GM20000 (cell line): ENCODE measurements around the gene KIR3DL1.
"Not testable (repeated sequence)": the region's sequence is repeated elsewhere in the genome, so short reads cannot be mapped to it uniquely, and the experiment has no call there.

Experiments used
- DNase-seq: peaks from one replicate; pipeline ENCODE4 v3.0.0; 2012; ENCODE audit warnings: low spot score
- CTCF ChIP-seq: IDR thresholded peaks from 2 replicates; pipeline ENCODE4 v1.5.1; 2012; ENCODE audit warnings: mild to moderate bottlenecking, control low read depth; ENCODE audit errors: extremely low read depth, missing control alignments

KIR3DL1 gene

GRCh38 chr19:54816251-54816650 is at the start of gene KIR3DL1:
KIR3DL1 (plus strand) TSS chr19:54816468.
- DNase-seq, result not testable (repeated sequence)

GRCh38 chr19:54769646-54770045 is 46.6 kb upstream of the KIR3DL1 start, which contains the start of gene KIR2DL1:
KIR2DL1 (plus strand) TSS chr19:54769793; CDS start chr19:54769851, 58 bp downstream.
- not testable (repeated sequence) for DNase-seq

- DNase-seq, result not testable (repeated sequence)
Measured at GRCh38 chr19:54770511-54770910, 45.8 kb upstream of the KIR3DL1 start.

- not testable (repeated sequence) for DNase-seq
Measured at GRCh38 chr19:54771018-54771960, 45.0 kb upstream of the KIR3DL1 start.

GRCh38 chr19:54772666-54773065 is 43.6 kb upstream of the KIR3DL1 start:
- DNase-seq, result not testable (repeated sequence)

GRCh38 chr19:54775095-54775815 is 41.0 kb upstream of the KIR3DL1 start:
- DNase-seq, result not testable (repeated sequence)

GRCh38 chr19:54775830-54776229 is 40.4 kb upstream of the KIR3DL1 start:
- DNase-seq, result not testable (repeated sequence)

GRCh38 chr19:54777851-54778250 is 38.4 kb upstream of the KIR3DL1 start:
- not testable (repeated sequence) for DNase-seq

- not testable (repeated sequence) for DNase-seq
Measured at GRCh38 chr19:54778896-54779295, 37.4 kb upstream of the KIR3DL1 start.

GRCh38 chr19:54782916-54783315 is 33.4 kb upstream of the KIR3DL1 start:
- DNase-seq, result not testable (repeated sequence)

GRCh38 chr19:54786091-54786723 is 30.1 kb upstream of the KIR3DL1 start:
- not testable (repeated sequence) for DNase-seq

GRCh38 chr19:54788154-54788553 is 28.1 kb upstream of the KIR3DL1 start:
- DNase-seq, result not testable (repeated sequence)

GRCh38 chr19:54790711-54791110 is 25.6 kb upstream of the KIR3DL1 start:
- no peak for DNase-seq
- no peak for TF ChIP-seq CTCF

GRCh38 chr19:54791476-54791875 is 24.8 kb upstream of the KIR3DL1 start:
- DNase-seq, result no peak
- no peak for TF ChIP-seq CTCF
